GM19452 (cell line): Measurements from ENCODE around the gene TIAM2.
"Not testable (repeated sequence)": the region's sequence is repeated elsewhere in the genome, so short reads cannot be mapped to it uniquely, and the experiment has no call there.

Experiments
- ATAC-seq: cut with Tn5 transposase; IDR thresholded peaks from one replicate; pipeline ENCODE4 v1.9.1; 2021; ENCODE audit not compliant: unreplicated experiment

TIAM2 gene

GRCh38 chr6:155223646-155224451 is 228.7 kb downstream of the TIAM2 start:
- ATAC-seq, result peak; percentile 99

- ATAC-seq, result no peak
Measured at GRCh38 chr6:155224618-155225017, 229.5 kb downstream of the TIAM2 start.

- no peak for ATAC-seq
Measured at GRCh38 chr6:155227046-155227445, 231.9 kb downstream of the TIAM2 start.

- ATAC-seq, result no peak
Measured at GRCh38 chr6:155228546-155229166, 233.5 kb downstream of the TIAM2 start.

GRCh38 chr6:155230975-155231374 is 235.9 kb downstream of the TIAM2 start:
- not testable (repeated sequence) for ATAC-seq

- no peak for ATAC-seq
Measured at GRCh38 chr6:155232848-155233247, 237.7 kb downstream of the TIAM2 start.

- no peak for ATAC-seq
Measured at GRCh38 chr6:155234167-155234566, 239.1 kb downstream of the TIAM2 start.

GRCh38 chr6:155234687-155235086 is 239.6 kb downstream of the TIAM2 start:
- ATAC-seq, result no peak

GRCh38 chr6:155235087-155235486 is 240.0 kb downstream of the TIAM2 start:
- ATAC-seq, result no peak

GRCh38 chr6:155237613-155238012 is 242.5 kb downstream of the TIAM2 start:
- no peak for ATAC-seq

GRCh38 chr6:155240905-155241600 is 245.9 kb downstream of the TIAM2 start:
- ATAC-seq, result no peak

GRCh38 chr6:155241966-155242365 is 246.9 kb downstream of the TIAM2 start:
- ATAC-seq, result no peak

GRCh38 chr6:155244434-155244833 is 249.3 kb downstream of the TIAM2 start:
- ATAC-seq, result no peak

- no peak for ATAC-seq
Measured at GRCh38 chr6:155245193-155245592, 250.1 kb downstream of the TIAM2 start.

GRCh38 chr6:155245831-155246230 is 250.7 kb downstream of the TIAM2 start:
- ATAC-seq, result no peak

GRCh38 chr6:155246825-155247224 is 251.7 kb downstream of the TIAM2 start:
- no peak for ATAC-seq

GRCh38 chr6:155247618-155248007 is 252.5 kb downstream of the TIAM2 start:
- no peak for ATAC-seq

GRCh38 chr6:155248008-155249001 is 253.2 kb downstream of the TIAM2 start:
- no peak for ATAC-seq

- ATAC-seq, result no peak
Measured at GRCh38 chr6:155250701-155251381, 255.7 kb downstream of the TIAM2 start.

GRCh38 chr6:155252581-155252980 is 257.5 kb downstream of the TIAM2 start:
- no peak for ATAC-seq
